HG03039 (cell line): ENCODE measurements around the gene CTTNBP2NL.
A peak's percentile ranks its signal among the peaks of the same experiment; 100 is the strongest.
"Not testable (repeated sequence)": the region's sequence is repeated elsewhere in the genome, so short reads cannot be mapped to it uniquely, and the experiment has no call there.

Experiments used
- ATAC-seq: cut with Tn5 transposase; IDR thresholded peaks from one replicate; pipeline ENCODE4 v1.9.1; 2021; ENCODE audit warnings: mild to moderate bottlenecking, moderate library complexity; ENCODE audit not compliant: unreplicated experiment

Gene CTTNBP2NL

DNA sequence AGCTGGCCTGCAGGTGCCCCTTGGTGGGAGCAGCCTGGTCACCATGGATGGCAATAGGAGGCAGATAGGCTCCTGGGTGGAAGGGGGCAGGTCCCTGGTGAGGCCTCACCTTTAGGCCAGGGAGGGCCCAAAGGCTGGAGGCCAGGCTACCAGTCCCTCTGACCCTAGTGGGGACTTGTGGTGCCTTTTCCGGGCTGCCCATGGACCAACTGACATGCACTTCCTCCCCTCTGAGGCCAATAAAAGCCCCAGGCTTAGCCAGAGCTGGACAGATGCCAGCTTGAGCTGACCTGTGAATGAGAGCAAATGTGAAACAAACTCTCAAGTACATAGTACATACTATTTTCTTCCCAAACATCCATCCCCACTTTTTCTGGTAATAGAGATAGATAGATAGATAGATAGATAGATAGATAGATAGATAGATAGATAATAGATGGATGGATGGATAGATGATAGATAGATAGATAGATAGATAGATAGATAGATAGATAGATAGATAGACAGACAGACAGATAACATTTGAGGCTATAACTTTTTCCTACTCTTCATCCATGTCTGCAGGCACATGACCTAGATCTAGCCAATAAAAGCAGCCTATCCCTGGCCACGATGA lies 9.2 kb upstream of the CTTNBP2NL start:
- ATAC-seq = no peak

DNA sequence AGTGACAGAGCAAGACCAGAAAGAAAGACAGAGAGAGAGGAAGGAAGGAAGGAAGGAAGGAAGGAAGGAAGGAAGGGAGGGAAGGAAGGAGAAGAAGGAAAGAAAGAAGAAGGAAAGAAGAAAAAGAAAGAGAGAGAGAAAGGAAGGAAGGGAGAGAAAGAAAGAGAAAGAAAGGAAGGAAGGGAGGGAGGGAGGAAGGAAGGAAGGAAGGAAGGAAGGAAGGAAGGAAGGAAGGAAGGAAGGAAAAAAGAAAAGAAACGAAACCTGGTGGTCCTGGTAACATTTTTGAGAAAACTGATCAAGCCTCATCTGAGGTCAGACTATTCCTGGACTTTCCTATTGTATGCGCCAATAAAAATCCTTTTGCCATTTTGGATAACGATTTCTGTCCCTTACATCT lies 8.2 kb upstream of the CTTNBP2NL start:
- ATAC-seq = no peak

DNA sequence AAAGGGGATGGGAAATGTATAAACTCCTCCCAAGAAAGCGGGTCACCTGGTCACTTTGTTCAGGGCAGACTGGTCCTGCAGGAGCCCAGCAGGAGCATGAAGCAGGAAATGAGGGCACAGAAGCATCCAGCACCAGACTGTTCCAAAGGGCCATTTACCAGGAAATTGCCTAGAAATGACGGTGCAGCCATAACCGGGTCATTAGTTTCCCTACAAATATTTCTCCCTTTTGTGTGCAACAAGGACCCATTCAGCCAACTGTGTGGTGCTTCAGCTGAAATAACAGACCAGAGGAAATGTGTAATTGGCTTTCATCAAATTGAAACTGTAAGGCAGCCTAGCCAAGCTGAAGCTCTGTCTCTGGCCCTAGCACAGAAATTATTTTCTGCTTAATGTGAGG lies 7.6 kb upstream of the CTTNBP2NL start:
- ATAC-seq = no peak

DNA sequence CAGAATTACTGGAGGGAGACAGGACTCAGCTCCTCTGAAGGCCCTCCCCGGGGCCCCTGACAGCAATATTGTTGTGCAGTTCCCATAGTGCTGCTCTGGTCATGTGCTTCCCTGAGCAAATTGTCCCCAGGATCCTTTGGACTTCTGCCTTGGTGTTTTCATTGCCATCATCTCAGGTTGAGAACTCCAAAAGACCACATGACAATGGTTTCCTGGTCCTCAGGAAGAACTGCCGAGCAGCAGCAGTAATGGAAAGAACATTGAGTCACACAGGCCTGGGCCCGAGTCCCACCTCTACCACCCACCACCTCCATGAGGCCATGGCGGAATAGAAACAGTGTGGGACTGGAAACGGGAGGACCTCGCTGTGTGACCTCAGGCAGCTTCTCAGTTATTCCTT lies 6.3 kb upstream of the CTTNBP2NL start:
- no peak for ATAC-seq

DNA sequence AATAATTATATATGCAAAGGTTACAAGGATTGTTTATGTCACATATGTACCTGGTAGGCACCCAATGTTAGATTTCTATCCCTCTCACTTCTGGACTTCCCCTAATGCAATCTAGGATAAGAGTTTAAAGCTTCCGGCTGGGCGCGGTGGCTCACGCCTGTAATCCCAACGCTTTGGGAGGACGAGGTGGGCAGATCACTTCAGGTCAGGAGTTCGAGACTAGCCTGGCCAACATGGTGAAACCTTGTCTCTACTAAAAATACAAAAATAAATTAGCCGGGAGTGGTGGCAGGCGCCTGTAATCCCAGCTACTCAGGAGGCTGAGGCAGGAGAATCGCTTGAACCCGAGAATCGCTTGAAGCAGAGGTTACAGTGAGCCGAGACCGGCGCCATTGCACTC lies 5.7 kb upstream of the CTTNBP2NL start:
- ATAC-seq = not testable (repeated sequence)

DNA sequence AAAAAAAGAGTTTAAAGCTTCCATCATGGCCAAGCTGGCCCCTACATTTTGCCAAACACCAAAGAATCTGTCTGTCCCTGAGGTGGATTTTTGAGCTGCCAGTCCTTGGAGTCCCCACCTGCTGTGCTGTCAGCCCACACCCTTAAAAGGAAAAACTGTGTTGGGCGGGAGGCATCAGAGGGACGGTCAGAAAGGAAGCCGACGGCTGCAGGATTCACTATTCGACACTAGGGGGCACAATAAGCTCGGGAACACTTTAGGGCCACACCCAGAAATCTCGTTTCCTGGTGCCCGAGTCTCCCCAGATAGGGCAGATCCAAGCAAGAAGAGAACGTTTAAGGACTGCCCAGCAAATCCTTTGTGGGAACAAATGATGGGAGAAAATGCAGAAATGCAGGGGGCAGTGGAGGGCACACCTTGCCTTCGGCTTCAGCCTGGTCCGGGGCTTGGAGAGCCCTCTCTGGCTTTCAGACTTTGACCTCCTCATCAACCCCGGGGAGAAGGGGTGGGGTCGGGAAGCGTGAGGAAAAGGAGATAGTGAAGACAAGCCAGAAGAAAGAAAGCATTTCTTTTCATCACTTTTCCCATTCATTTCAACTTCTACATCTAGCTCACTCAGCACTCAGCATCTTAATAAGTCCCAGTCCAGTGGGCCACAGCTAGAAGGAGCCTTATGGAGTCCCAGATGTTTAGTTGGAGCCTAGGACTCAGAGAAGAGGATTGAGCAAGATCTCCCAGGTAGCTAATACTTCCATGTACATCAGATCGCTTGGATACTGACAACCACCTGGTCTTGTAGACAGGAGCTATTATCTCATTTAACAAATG lies 5.0 kb upstream of the CTTNBP2NL start:
- ATAC-seq = peak; percentile 50

DNA sequence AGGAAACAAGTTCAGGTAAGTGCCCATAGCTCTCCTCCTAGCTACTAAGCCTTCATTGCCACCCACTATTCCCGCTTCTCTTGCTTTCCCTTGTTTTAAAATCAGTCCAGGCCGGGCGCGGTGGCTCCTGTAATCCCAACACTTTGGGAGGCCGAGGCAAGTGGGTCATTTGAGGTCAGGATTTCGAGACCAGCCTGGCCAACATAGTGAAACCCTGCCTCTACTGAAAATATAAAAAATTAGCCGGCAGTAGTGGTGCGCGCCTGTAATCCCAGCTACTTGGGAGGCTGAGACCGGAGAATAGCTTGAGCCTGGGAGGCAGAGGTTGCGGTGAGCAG lies 4.4 kb upstream of the CTTNBP2NL start:
- ATAC-seq = no peak

DNA sequence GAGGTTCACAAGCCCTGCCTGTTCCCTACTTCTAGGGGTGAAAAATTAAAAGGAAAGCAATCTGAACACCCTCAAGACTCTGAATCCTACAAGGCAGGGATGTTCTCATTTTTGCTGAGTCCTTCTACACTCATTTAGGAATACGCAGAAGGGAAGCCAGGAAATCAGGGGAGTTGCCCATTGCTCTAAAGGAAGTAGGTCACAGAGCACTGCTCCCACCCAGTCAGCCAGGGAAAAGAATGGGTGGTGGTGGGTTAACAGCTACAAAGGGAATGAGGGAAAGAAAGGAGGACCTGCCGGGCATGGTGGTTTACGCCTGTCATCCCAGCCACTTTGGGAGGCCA lies 2.4 kb upstream of the CTTNBP2NL start:
- no peak for ATAC-seq

DNA sequence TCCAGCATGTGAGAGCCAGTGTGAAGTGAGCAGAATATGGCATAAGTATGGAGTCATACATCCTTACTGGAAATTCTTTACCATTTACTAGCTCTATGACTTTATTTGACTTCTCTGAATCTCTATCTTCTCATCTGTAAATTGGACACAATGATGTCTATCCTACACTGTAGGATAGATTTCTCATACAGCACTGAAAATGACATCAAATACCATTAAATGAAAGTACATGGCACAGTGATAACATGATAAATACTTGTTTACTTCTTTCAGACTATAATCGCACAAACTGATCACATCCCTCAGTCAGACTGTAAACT lies 1.3 kb upstream of the CTTNBP2NL start:
- no peak for ATAC-seq

DNA sequence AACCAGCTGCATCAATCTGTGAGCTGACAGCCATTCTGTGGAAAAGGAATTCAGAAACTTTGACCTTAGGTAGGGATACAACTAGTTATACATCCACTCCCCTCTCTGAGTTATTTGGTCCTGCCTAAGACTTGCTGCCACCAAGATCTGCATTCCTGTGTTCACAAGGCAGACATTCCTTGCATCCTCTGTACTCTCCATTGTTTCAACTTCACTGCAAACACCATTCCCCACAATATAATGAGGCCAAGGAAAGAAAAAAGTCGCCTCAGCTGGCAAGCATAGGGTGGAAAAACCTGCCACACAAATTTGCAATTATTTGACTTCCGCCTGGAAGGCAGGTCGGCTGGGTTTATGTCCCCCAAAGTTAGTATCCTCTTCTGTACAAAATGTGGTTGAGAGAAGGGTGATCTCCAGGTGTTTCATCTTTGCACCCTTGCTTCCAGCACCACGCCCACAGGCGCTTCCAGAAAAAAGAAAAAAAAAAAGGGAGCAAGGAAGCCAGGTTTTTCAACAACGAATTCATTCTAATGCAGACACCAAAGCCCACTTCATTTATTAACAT lies 676 bp upstream of the CTTNBP2NL start:
- no peak for ATAC-seq

DNA sequence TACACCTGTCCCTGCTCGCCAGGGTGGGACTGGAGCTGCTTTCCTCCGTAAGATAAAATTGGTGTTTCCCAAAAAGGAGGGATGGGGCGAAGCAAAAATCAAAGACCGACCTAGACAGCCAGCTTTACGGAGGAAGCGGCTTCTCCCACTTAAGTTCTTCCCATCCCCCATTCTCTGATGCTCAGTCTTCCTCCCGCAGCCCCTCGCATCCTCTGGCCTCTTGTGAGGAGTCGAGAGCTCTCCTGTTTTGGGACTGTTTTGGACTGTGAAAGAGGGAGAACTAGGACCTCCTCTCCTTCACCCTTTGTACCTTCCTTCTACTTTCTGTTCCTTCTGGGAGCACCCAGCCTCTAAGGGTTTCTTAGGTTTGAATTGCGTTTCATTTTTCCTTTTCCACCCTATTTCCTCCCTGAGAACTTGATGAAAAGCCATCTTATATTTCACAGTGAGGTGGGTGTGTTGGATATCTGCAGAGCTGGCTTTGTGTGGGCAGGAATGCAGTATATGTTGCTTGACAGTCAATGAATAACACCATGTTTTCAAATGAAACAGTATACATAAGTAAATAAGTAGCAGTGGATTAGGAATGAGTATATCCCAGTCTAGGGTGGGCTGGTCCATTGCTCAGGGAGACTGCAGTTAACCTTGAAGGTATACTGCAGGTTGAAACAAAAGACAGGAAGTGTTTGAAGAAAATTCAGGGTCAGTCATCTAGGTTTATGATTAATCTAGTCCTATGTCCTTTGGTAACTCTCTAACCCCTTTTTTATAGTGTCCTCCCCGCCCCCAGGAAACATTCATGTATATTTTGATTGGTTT lies 848 bp downstream of the CTTNBP2NL start:
- ATAC-seq = no peak

DNA sequence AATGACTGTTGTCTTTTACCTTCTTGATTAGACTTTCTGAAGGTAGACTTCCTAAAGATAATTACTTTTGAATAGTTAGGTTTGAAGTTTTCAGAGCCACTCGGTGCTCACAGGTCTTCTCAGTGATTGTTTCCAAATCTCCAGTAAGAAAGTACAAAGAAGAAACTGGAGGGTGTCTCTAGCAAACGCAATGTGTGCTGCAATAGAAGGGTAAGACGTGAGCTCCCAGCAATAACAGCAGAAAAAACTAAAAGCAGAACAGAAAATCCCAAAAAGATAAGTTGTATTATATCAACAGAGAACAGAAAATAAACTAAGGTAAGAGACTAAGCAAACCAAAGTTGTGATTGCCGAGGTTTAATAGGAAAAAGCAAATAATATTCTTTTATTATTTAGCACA lies 1.8 kb downstream of the CTTNBP2NL start:
- ATAC-seq = no peak

DNA sequence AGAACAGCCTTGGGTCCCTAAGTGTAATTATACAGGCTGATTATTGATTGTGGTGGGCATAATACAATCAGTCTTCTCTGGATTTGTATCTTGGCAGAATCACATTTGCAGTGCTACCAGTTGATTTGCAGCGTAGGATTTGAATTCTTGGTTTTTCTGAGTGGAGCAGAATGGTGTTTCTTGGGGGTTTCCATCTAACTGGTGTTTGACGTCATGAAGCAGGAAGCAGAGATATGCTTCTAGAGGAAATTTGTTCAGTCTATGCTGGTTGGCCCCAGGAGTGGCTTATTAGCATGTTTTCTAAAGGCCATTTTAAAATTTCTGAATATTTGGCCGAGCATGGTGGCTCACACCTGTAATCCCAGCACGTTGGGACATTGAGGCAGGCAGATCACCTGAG lies 3.4 kb downstream of the CTTNBP2NL start:
- ATAC-seq = no peak

DNA sequence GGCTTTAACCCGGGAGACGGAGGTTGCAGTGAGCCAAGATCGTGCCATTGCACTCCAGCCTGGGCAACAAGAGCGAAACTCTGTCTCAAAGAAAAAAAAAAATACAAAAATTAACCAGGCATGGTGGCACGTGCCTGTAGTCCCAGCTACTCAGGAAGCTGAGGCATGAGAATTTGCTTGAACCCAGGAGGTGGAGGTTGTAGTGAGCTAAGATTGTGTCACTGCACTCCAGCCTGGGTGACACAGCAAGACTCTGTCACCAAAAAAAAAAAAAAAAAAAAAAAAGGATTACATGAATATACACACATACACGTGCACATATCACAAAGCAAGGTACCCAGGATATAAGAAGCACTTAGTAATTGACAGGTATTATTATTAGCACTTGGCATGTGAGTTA lies 4.7 kb downstream of the CTTNBP2NL start:
- ATAC-seq = not testable (repeated sequence)

DNA sequence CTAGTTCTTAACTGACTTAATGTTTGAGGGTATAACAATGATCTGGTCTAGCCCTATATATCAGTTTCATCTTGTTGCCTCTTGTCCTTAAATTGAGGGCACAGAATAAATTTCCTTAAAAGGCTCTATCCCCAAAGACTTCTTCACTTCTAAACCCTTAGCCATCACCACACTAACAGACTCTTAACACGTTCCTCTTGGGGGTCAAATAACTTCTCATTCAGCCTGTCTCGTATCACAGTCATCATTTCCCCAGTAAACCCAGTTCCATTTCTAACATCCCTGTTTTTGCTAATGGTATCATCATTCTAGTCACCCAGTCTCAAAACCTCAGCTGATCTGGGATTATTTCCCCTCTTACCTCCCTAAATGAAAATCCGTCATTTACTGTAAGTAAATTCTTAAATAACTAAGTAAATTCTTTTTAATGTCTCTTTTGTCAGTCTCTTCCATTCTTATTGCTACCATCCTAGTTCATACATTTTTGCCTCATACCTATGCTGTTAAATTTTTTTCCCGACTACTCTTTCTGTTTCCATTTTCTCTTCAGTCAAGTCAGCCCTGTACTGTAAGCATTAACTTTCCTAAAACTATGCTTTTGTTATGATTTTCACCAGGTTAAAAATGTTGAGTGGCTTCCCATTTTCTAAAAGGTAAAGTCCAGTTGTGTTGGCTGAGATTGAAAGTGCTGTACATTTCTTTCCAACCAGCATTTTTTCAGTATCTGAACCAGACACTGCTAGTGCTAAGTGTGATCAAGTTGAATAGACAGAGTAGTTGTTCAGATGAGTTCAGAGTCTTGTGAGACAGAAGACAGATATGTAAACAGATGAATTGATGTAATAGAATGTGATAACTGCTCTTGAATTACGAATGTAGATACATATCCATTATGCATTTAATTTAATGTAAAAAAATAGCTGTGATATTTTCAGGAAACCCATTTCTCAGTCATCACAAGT lies 6.9 kb downstream of the CTTNBP2NL start:
- peak; percentile 69 for ATAC-seq

DNA sequence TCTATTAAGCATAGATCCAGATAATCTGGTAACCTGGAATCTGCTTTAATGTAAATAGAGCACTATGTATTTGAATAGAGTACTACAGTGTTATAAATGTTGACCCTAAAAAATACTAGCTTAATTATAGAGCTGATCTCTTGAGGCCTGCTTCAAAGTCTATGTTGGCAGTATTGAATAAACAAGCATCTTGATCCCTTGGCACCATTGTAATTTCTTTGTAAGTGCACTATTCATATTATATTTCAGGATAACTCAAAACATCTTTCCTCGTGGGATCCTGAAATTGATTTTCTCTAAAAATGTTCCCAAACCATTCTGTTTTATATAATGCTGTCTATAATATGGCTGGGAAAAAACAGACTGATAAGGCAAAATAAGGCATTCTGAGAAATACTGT lies 10.8 kb downstream of the CTTNBP2NL start:
- ATAC-seq = no peak

DNA sequence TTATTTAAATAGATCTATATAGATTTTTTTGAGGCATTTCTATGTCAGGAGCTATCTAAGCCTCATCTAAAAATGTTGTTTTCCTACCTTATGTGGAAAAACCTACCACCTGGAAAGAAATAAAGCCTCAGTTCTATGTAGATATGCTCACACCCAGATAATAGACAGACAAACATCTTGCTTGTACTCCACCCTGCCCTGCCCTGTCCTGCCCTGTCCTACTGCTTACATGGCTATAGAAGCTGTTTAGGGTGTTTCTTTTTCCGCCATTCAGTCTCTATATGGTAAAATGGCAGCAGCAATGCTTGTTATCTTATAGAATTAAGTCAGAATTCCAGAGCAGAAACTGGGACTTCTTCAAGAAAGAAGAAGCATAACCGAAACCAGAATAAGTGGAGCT lies 13.4 kb downstream of the CTTNBP2NL start:
- ATAC-seq = no peak

DNA sequence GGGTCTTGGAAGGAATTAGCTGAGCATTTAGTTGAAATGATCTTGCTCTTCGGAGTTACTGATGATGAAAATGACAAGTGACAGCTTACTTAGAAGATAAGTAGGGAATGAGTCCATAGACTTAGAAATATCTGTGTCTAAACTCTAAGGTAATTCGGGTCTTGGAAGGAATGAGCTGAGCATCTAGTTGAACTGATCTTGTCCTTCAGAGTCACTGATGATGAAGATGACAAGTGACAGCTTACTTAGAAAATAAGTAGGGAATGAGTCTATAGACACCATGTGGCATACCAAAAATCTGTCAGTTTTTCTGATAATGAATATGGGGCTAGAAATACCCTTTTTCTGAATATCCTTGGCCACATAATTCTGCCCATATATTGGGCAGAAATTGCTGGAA lies 14.7 kb downstream of the CTTNBP2NL start:
- no peak for ATAC-seq

DNA sequence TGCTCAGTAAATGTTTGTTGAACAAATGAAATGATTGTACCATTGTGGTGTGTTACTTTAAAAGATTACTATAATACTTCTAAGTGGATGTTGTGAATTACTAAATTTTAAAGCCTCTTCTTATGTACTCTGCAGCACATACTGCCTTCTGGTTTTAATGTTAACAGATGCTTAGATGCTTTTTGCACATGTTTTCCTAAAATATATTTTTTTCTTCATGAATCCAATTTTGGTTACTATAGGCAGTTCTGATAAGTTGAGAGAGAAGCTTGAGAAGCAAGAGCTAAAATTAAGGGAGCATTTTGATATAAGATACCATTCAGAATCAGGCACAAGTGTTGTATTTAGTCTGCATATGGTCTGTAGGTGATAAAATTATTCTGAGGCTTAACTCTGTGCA lies 21.3 kb downstream of the CTTNBP2NL start:
- no peak for ATAC-seq

DNA sequence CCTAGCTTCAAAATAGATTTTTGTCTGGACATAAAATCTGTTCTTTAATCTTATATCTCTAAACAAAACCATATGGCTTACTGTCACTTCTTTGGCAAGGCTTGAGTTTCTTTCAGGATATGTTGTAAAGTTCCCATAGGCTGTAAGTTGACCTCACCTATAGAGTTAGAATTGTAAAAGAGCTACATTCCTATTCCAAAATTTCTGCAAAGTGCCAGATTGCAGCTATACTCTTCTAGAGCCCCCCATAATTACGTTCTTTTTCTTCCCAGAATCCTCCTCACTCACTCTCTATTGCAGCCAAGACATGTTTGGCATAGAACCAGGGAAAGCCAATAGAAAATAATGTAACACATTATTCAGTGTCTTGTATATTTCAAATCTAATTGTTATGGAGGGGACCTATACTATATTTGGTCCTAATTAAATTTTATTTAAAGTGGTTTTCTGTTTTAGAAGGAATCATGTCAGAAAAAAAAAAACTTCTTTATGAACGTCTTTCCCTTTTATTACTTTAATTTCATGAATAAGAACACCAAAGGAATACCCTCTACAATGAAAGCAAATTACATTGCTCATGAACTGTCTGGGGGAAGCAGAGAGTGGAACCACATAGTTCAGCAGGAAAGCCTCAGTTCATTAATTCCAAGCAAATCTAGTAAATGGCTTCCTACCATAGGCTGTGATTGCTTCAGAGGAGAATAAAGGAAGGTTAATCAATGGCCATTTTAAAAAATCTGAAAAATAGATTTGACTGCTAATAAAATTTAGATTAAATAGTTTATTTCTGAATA lies 22.3 kb downstream of the CTTNBP2NL start:
- no peak for ATAC-seq
